ENCODE results near the gene TCF4. TPM values are rescaled to one million over a fixed set of nuclear protein-coding genes. Genes with fewer than 3 reads are reported as not detected.

Gene TCF4
- total RNA-seq, 1 experiment from 2014 or later = 93.7 TPM

- H3K9me3 ChIP-seq = no peaks in the 10 kb centered on the region
These were observed 325.9 kb downstream of the TCF4 start for GRCh38 chr18:55262021-55262560.

GRCh38 chr18:55261253-55261652 lies 326.7 kb downstream of the TCF4 start:
- no TSS peak for BruUV-seq (replicated peaks)
- no peak for TF ChIP-seq CTCF (IDR thresholded peaks at IDR 0.05; ENCODE audit: insufficient read depth in 1 of 2, low read depth in 1 of 2, low read length in 1 of 2, severe bottlenecking in 1 of 2, unreplicated experiment in 1 of 2)
- no peak overlapping the region for H3K4me3 ChIP-seq (ENCODE audit: low read depth, low read length)
- H3K4me1 ChIP-seq = peaks cover 82% of the 10 kb centered on the region
- Mint-ChIP-seq H3K4me3 (ENCODE audit: unreplicated experiment) (no peak overlapping the region), H3K27me3 (ENCODE audit: insufficient read depth, unreplicated experiment) (no peaks in the 10 kb centered on the region), H3K4me1 (ENCODE audit: low read depth, unreplicated experiment) (peaks cover 14% of the 10 kb centered on the region), H3K36me3 (ENCODE audit: insufficient read depth, unreplicated experiment) (peaks cover 41% of the 10 kb centered on the region), H3K9me3 (ENCODE audit: unreplicated experiment) (no peaks in the 10 kb centered on the region), H3K27ac (ENCODE audit: unreplicated experiment) (no peak overlapping the region)
- H3K36me3 ChIP-seq (ENCODE audit: control insufficient read depth, insufficient read depth, low read length) = no peaks in the 10 kb centered on the region
- intact Hi-C loops (cut with micrococcal nuclease; ENCODE audit: unreplicated experiment) = loop anchor here (5.0 kb wide), 3 partner anchors 61 to 501 kb away; no protein-coding TSS in a partner anchor
- ChIA-PET CTCF (interaction anchor here (1.0 kb wide), 1 partner anchor 27 kb away, joined by 5 read pairs; no protein-coding TSS in a partner anchor), POLR2A (interaction anchor here (0.9 kb wide), 1 partner anchor 57 kb away, joined by 4 read pairs; no protein-coding TSS in a partner anchor)
- H3K9me3 ChIP-seq = no peaks in the 10 kb centered on the region
- no peaks in the 10 kb centered on the region for H3K27me3 ChIP-seq (replicated peaks; ENCODE audit: control insufficient read depth, insufficient read depth, low read length)
- peak; percentile 44 to 47 for DNase-seq

More at GRCh38 chr18:55262021-55262560, 325.9 kb downstream of the TCF4 start:
- H3K4me1 ChIP-seq = peaks cover 75% of the 10 kb centered on the region
- H3K4me3 ChIP-seq (ENCODE audit: low read depth, low read length) = no peak overlapping the region
- Mint-ChIP-seq H3K27me3 (ENCODE audit: insufficient read depth, unreplicated experiment) (no peaks in the 10 kb centered on the region), H3K4me3 (ENCODE audit: unreplicated experiment) (no peak overlapping the region), H3K27ac (ENCODE audit: unreplicated experiment) (no peak overlapping the region), H3K9me3 (ENCODE audit: unreplicated experiment) (no peaks in the 10 kb centered on the region), H3K4me1 (ENCODE audit: low read depth, unreplicated experiment) (peaks cover 11% of the 10 kb centered on the region), H3K36me3 (ENCODE audit: insufficient read depth, unreplicated experiment) (peaks cover 46% of the 10 kb centered on the region)
- DNase-seq = no peak
- POLR2A ChIA-PET = interaction anchor here (0.6 to 0.9 kb wide), 2 partner anchors 10 to 56 kb away, joined by 4 read pairs; no protein-coding TSS in a partner anchor
- BruUV-seq (replicated peaks) = no TSS peak
- H3K36me3 ChIP-seq (ENCODE audit: control insufficient read depth, insufficient read depth, low read length) = no peaks in the 10 kb centered on the region
- TF ChIP-seq CTCF (IDR thresholded peaks at IDR 0.05; ENCODE audit: insufficient read depth in 1 of 2, low read depth in 1 of 2, low read length in 1 of 2, severe bottlenecking in 1 of 2, unreplicated experiment in 1 of 2) = no peak
- intact Hi-C loops (cut with micrococcal nuclease; ENCODE audit: unreplicated experiment) = loop anchor here (1.0 to 5.0 kb wide), 4 partner anchors 60 to 500 kb away; no protein-coding TSS in a partner anchor
- CTCF ChIA-PET = interaction anchor here (1.0 kb wide), 1 partner anchor 27 kb away, joined by 5 read pairs; no protein-coding TSS in a partner anchor
- no peaks in the 10 kb centered on the region for H3K27me3 ChIP-seq (replicated peaks; ENCODE audit: control insufficient read depth, insufficient read depth, low read length)

- no peaks in the 10 kb centered on the region for H3K9me3 Mint-ChIP-seq (ENCODE audit: unreplicated experiment)
- ChIA-PET CTCF (no interaction called here), POLR2A (no interaction called here)
- Histone ChIP-seq H3K4me1 (peaks cover 61% of the 10 kb centered on the region), H3K36me3 (ENCODE audit: control insufficient read depth, insufficient read depth, low read length) (no peaks in the 10 kb centered on the region), H3K27me3 (replicated peaks; ENCODE audit: control insufficient read depth, insufficient read depth, low read length) (no peaks in the 10 kb centered on the region), H3K4me3 (ENCODE audit: low read depth, low read length) (no peak overlapping the region), H3K9me3 (no peaks in the 10 kb centered on the region)
- H3K27ac Mint-ChIP-seq (ENCODE audit: unreplicated experiment) = no peak overlapping the region
- peaks cover 38% of the 10 kb centered on the region for H3K36me3 Mint-ChIP-seq (ENCODE audit: insufficient read depth, unreplicated experiment)
- no peaks in the 10 kb centered on the region for H3K27me3 Mint-ChIP-seq (ENCODE audit: insufficient read depth, unreplicated experiment)
- no peak overlapping the region for H3K4me3 Mint-ChIP-seq (ENCODE audit: unreplicated experiment)
- no peak for DNase-seq
- intact Hi-C loops (cut with micrococcal nuclease; ENCODE audit: unreplicated experiment) = no loop called here
- TF ChIP-seq CTCF (IDR thresholded peaks at IDR 0.05; ENCODE audit: insufficient read depth in 1 of 2, low read depth in 1 of 2, low read length in 1 of 2, severe bottlenecking in 1 of 2, unreplicated experiment in 1 of 2) = no peak
- H3K4me1 Mint-ChIP-seq (ENCODE audit: low read depth, unreplicated experiment) = peaks cover 10% of the 10 kb centered on the region
- BruUV-seq (replicated peaks) = no TSS peak
These were observed 329.9 kb downstream of the TCF4 start for GRCh38 chr18:55258088-55258487.

Data from Caco-2 (cell line).